Measurements from ENCODE around the gene PIK3R5.
A peak's percentile ranks its signal among the peaks of the same experiment; 100 is the strongest.

PIK3R5 gene

DNA sequence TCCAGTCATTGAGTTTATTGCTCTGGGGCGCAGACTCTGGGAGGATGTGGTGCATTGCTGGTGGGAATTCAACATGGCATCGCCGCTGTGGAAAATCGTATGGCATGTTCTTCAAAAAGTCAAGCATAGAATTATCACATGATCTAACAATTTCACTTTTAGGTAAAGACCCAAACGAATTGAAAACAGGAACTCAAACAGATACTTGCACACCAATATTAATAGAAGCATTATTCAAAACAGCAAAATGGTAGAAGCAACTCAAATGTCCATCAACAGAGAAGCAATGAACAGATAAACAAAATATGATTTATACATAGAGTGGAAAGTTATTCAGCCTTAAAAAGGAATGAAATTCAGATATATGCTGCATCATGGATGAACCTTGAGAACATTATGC is 113.9 kb downstream of the PIK3R5 start:
- no peak for DNase-seq

DNA sequence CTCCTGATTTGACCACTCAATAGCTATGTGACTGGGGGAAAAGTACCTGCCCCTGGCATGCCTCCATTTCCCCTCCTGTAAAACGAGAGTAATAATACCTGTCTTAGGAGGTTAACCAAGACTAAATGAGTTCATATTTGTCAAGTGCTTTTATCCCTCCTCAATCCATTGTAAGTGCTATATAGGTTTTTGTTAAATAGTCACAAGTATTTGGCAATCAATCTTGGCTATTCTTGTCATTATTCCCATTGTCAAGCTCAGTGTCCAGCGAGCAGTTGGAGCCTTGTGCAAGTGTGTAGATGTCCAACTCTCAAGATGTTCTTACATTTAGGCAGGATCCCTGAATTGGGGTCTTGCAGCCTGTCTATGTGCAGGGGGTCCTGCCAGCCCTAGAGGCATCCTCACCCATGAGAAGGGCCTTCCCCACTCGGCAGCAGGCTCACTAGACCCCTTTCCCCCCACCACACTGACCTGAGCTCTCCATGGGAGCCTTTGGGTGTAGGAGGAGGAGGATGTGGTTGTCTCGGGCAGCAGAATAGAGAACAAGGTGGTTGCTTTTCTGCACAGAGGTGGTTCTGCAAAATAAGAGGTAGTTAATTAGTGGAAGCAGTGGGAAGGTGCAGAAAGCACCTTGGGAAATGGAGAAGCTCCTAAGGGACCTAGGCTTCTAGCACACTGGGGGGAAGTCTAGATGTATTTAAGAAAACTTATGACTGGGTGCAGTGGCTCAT is 116.0 kb downstream of the PIK3R5 start:
- no peak for DNase-seq

DNA sequence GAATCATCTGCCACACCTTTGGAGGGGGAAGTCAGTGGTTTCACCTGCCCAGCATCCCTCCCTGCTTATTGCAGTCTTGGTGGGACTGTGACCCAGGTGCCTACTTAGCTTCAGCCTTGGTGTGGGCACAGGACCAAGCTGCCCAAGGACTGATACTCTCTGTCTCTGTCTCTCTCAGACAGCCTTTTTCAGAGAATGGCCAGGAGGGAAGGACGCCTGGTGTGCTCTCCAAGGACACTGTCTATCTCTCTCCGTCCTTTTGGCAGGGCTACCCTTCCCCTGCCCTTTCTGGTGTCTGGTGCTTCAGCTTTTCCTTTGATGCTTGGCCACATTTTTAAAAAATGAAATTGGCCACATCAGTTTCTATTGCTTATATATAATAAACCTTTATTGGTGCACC is 117.6 kb downstream of the PIK3R5 start:
- DNase-seq, result no peak

DNA sequence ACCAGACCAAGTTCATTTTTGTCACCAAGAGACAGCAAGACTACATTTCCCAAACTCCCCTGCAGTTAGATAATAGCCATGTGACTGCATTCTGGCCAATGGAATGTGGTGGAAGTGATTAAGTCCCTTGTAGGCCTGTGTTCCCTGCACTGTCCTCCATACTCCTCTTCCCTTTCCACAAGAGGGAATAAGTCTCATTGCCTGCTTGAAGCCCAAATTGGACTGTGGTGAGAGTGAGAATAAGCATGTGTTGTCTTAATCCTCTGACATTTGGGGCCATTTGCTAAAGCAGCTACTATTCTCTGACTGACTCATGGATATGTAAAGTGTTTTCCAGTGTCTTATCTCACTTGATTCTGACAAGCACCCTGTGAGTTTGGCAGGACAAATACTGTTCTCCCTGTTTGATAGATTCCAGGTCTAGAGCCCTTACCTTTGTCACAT is 118.7 kb downstream of the PIK3R5 start:
- no peak for DNase-seq

DNA sequence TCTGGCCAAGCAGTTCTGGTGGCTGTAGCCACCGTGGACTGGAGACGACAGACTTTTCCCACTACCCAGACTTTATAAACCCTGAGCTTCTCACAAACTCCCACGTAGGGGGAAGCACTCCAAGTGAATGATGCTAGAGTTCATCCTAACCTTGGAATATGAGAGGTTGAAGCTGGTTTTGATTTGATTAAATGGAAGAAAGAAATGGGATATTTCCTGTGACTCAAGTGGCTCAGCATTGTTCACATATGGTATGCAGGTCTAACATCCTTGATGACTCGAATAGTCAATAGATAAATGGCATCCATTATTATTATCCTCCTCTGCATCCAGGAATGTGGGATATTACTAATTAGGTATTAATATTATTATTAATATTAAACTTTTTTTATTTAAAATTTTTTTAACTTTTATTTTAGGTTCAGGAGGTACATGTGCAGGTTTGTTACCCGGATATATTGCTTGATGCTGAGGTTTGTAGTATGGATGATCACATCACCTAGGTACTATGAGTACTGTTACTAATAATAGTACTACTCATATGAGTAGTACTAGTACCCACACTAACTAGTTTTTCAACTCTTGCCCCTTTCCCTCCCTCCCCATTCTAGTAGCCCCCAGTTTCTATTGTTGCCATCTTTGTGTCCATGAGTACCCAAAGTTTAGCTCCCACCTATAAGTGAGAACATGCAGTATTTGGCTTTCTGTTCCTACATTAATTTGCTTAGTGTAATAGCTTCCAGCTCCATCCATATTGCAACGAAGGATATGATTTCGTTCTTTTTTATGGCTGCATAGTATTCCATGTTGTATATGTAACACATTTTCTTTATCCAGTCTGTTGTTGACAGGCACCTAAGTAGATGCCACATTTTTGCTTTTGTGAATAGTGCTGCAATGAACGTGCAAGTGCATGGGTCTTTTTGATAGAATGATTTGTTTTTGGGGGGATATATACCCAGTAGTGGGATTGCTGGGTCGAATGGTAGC is 121.0 kb downstream of the PIK3R5 start:
- DNase-seq, result no peak

DNA sequence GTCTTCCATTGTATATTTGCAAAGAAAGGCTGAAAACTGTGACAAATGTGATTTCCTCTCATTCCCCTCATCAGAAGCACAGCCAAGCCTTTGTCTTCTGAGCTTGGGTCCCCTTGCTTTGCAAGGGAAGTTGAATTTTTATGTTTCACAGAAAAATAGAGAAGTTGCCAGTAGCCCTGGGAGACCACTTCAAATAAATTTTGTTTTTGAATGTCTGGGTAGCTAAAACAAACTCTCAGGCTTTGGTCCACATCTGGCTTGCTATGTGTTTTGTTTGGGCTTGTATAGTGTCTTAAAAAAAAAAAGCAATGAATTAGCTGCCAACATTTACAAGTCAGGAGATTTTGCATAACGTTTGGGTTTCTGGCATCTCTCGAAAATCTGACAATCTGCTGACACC is 122.2 kb downstream of the PIK3R5 start:
- DNase-seq, result no peak

DNA sequence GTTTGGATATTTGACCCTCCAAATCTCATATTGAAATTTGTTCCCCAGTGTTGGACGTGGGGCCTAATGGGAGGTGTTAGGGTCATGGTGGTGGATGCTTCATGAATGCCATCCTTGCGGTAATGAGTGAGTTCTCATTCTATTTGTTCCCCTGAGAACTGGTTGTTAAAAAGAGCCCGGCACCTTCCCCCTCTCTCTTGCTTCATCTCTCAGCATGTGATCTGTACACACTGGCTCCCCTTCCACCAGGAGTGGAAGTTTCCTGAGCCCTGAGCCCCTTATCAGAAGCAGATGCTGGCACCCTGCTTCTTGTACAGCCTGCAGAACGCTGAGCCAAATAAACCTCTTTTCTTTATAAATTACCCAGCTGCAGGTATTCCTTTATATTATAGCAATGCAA is 123.7 kb downstream of the PIK3R5 start:
- no peak for DNase-seq

DNA sequence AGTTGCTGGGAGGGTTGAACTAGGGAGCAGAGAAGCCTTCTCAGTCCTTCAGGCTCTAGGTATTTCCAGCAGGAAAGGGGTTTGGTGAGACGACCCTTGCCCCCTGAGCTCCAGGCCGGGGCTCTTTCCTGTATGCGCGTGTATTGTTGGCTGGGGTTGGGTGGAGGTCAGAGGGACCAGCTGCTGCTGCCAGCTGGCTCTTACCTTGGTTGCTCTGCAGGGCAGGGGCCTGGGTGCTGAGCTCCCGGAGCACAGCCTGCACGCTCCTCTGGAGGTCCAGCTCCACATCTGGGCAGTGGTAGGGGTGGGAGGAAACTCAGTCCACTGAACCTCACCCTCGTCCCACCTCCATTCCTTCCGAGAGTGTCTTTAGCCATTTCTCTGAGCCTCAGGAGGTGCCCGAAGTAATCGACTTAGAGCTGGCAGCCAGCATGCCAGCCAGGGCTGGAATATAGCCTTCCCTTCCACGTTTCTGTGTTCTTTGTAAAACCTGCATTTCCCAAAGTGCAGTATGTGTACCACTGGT is 126.0 kb downstream of the PIK3R5 start:
- peak; percentile 17 for DNase-seq

DNA sequence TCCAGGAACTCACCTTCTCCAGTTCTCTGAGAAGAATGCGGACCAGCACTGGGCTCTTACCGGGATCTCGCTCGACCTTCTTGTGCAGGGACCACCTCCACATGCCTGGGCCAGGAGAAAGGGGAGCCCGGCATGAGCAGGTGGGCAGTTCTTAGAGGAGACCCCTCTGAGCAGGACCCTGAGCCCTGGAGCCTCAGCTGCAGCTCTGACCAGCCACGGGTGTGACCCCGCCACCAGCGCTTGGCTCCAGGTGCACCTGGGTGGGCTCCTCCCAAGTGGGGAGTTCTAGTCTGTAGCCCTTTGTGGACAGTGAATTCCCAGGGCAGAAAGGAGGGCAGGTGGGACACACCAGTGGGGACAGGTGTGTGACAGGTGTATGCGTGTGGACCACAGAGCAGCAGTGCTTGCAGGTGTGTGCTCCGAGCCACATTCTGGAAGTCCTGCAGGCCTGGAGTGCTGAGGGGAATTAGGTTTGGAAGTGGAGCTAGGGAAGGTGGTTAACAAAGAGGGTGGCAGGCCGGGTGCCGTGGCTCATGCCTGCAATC is 126.9 kb downstream of the PIK3R5 start:
- DNase-seq, result peak; percentile 42

DNA sequence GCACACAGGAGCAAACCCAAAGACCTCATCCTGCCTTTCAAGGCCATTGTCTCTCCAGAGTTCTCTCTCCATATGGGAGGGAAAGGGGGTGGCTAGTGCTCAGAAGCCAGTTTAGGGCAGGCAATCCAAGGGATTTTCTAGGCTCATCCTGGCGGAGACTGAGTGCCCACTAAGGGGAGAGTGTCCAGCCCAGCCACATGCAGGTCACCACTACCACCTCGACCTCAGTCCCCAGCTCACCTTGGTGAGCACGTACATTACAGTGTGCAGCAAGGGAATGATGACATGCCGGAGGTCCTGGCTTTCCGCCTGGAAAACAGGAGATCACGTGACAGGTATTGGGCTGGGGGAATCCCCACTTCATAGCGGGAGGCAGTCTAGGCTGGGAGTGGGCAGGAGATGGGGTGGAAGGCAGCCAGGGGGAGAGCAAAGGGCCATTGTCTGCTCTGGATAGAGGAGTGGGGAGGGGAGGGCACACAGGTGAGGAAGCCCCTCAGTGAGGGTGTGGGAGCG is 127.9 kb downstream of the PIK3R5 start:
- peak; percentile 38 for DNase-seq

DNA sequence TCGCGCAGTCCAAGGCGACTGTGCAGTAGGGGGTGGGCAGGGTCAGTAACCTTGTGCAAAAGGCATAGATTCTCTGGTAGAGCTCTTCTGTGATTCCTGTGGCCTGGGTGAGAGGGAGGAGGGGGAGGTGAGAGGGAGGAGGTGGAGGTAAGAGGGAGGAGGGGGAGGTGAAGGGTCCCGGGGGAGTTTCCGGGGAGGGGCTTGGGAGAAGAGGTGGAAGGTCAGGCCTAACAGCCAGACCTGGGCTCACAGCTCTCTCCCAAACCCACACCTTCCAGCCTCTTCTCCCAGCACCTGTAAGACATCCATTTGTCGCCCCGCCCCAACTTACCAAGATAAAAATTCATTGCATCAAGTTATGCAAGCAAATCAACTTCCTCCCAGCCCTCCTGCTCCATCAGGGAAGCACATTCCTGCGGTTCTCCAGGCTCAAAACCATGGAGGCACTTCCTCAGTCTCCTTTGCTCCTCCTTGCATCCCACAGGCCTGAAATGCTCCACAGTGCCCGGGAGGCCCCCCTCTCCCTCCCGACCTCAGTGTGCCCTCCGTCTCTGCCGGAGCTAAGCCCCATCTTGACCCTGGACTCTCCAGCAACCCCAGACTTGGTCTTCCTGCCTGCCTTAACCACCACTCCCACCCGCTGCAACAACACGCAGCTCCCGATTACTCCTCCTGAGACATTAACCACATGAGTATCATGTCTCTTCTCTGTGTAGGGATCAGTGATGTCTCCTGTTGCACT is 128.5 kb downstream of the PIK3R5 start:
- peak; percentile 40 for DNase-seq

DNA sequence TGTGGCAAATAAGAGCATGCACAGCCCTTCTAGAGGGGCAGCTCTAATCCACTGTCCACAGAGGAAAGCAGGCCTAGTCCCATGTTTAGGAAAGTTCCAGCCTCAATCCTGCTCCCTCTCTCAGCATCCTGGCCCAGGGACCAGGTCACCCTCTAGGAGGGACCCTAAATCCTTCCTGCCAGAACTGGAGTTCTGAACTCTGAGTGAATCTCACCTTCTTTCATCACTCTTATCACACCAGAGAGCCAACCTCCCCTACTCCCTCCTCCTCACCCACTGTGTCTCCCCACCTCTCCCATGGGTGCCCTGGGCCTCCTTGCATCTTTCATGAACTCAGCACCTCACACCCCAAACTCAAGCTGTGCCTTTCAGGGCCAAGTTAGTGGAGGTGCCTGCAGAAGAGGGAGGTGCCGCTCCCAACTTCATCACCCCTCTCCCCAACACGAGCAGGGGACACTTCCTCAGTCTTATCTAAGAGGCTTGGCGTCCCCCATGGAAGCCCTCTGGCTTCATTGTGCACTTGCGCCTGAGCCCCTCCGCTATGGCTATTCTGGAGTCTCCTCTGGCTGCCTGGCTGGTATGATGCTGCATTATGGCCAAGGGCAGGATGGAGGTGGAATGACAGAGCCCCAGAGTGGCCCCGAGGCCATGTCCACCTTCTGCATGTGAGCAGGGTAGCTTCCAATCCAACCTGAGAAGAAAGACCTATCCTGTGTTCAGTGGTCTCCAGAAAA is 129.7 kb downstream of the PIK3R5 start:
- DNase-seq, result peak; percentile 28

DNA sequence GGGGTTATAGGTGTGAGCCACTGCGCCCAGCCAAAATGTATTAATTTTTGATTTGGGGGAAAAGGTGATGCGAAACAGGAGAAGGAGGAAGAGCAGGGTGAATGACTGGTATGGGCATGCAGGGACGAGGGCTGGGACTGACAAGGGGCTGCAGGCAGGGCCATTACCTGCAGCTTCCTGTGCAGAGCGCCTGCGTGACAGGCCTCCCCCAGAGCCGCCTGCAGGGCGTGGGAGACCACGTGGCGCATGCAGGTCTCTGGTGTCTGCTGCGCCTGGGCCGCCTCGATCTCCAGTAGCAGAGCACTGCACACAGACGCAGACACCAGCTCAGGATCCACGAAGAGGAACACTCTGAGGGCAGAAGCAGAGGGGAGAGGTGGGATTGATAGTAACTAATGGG is 130.4 kb downstream of the PIK3R5 start:
- peak; percentile 15 for DNase-seq

DNA sequence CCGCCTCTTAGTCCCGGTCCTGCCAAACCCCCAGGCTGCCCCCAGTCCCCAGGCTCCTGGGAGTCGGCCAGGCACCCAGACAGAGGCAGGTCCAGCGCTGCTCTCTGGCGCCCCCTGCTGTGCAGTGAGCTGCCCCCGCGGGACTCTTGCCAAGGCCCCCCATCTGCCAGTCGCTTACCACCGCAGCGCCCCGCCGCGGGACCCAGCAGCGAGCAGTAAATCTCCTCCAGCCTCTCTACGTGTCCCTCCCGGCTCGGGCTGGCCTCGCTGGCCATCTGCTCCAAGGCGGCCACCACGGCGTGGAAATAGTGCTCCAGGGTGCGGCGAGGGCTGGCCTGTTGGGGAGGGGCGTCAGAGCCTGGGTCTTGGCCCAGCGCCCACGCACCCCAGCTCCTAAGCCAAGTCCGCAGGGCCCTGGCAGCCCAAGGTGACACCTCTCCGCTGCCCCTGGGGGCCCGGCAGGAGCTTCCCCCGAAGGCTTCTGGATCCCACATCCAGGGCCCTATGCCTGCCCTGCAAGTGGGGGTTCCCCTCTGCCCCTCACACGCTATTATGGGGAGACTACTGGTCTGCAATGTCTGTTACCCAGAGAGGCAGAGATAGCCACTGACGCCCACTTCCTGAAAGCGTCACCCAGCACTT is 132.7 kb downstream of the PIK3R5 start:
- peak; percentile 70 for DNase-seq

DNA sequence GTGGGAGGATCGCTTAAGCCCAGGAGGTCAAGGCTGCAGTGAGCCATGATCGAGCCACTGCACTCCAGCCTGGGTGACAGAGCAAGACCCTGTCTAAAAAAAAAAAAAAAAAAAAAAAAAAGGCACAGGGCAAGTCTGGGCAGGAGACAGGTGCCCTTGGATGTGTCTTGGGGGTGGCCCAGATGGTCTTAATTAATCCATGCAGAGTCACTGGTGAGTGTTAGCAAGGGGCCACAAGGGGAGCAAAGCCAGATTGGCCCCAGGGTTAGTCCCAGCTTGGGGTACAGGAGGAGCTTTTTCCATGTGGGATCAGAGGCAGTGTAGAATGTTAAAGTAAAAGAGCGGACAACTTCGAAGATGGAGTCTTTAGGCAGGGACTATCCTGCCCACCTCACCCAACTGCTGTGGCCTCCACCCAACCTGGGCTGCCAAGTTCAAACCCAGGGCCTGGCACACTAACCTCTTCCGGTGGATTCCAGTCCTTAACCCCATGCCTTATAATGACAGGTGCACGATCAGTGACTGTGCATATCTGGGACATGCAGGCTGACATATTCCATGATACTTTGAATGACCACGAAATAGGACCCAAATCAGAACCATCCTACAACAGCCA is 134.2 kb downstream of the PIK3R5 start:
- DNase-seq, result peak; percentile 30

DNA sequence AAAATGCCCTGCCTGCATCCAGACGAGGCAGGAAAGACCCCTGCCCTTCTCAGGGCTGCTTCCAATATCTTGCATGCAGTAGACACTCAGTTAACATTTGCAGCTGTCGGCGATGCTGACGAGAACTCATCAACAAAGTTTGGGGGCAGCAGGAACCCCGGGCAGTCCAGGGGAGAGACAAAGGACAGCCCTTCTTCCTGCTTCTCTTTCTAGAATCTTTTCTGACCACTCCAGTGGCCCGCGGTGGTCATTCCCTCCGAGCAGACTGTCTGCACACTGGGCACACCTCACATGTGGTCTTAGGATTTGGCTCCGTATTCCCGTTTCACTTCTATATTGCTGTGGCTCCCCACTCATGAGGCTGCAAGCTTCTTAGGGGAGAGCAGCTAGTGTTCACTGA is 135.4 kb downstream of the PIK3R5 start:
- peak; percentile 33 for DNase-seq

DNA sequence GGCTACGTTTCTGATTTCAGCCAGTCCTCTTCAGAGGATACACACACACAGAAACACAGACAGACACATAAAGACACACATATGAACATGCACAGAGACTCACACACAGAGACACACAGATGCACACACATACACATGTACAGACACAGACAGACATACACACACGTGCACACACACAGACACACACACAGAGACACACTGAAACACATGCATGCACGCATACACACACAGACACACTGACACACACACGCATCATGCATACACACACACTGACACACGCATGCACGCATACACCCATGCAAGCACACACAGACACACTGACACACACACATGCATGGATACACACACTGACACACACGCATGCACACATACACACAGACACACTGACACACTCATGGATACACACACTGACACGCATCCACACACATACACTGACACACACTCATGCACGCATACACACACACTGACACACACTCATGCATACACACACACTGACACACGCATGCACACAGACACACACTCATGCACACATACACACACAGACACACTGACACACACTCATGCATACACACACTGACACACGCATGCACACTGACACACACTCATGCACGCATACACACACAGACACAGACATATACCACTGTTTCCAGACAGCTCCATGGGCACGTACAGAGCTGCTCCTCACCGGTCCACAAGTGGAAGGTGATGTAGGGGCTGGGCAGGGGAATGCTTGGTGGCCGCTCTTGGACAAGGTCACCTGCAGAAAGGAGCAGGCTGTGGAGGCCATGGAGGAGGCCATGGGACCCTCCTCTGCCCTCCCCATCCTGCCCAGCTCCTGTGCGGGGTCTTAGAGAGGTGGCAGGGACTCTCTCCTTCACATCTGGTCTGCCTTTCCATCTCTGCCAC is 136.2 kb downstream of the PIK3R5 start:
- peak; percentile 24 for DNase-seq

Measured in activated CD8-positive, alpha-beta memory T cell treated with anti-CD3 and anti-CD28 coated beads for 24 hours (primary cell).